Right ventricle myocardium superior (tissue), 1 donor: ENCODE data around the gene ANKRD42. TPM values are rescaled to one million over a fixed set of nuclear protein-coding genes. Genes with fewer than 3 reads are reported as not detected.
"Not testable (repeated sequence)": the region's sequence is repeated elsewhere in the genome, so short reads cannot be mapped to it uniquely, and the experiment has no call there.

Source experiments
- ATAC-seq: fragments of 200-7000 bp; cut with Tn5 transposase; one replicate; pipeline ENCODE4 v1.9.1; 2020; ENCODE audit warnings: mild to moderate bottlenecking; ENCODE audit not compliant: poor library complexity
- DNase-seq: peaks from one replicate; pipeline ENCODE4 v3.0.0-alpha.2; 2020
- intact Hi-C: fragments of 100-400 bp; cut with DNase I; formaldehyde crosslinking; loops from one replicate; pipeline ENCODE4 v1.11.2; 2022
- total RNA-seq: library from RNA; stranded (reverse); fragmentation: NEBNext Ultra II Directional; extraction: Animal tissue kit (Norgen Biotek cat#: 25700); gene quantifications from one replicate; pipeline ENCODE4 v1.2.1, GENCODE V29; 2021
- donor health status: DM: no; HTN: yes; CAD: no; lungs with severe emphysema.

ANKRD42 gene
- total RNA-seq, 1 donor from 2014 or later, result 3.9 TPM

DNA sequence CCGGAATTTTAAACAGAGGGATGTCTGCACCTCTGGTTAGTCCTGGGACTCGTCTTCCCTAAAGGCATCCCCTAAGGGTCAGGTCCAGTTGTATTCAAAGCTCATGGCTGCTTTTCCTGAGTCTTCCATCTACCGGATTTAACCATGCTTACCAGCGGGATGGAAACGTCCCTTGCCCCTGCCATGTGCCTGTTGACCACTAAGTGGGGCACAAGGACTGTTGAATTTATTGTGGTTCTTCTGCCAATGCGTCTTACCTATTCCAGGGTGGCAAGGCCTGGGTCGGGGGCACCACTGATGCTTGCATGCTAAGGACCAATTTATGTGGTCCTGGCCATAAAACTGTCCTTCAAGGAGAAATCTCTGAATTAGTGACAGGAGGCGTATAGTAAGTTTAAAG, 25.6 kb downstream of the ANKRD42 start:
- intact Hi-C loops, result no loop called here
- ATAC-seq (no peak), DNase-seq (no peak)

DNA sequence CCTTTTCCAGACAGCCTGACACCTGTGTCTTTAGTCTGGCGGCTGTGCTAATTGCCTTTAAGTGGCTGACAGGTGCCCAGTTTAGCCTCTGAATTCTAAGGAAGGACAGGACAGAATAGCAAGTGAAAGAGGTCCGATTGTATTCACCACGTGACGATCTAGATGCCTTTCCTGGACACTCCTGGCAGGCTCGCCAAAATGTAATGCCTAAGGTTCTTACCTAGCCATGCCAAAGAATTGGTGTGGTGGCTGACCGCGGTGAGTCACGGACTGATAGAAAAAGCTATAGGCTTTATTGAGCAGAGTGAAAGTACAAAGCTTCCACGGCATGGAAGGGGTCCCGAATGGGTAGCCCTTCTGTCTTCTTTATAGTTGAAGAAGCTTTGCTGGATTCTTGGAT, 26.7 kb downstream of the ANKRD42 start:
- DNase-seq (no peak), ATAC-seq (no peak)
- intact Hi-C loops, result no loop called here

DNA sequence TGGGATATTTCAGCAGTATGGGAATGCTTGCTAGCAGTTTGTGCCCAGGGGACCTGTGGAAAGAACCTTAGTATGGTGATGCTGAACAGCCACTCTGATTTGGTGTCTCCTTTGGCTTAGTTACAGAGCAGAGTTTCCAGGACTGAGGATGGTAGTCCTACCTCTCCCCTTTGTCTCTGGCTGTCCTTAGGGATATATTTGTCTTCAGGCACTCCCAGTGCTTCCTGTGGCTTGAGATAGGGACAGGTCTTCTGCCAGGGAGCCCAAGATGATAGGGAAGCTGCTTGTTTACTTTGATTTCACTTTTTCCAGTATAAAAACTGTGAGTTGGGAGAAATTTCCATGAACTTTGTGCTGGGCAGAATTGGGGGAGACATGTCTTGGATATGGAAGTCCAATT, 28.2 kb downstream of the ANKRD42 start:
- no peak for ATAC-seq
- no peak for DNase-seq
- intact Hi-C loops, result no loop called here

DNA sequence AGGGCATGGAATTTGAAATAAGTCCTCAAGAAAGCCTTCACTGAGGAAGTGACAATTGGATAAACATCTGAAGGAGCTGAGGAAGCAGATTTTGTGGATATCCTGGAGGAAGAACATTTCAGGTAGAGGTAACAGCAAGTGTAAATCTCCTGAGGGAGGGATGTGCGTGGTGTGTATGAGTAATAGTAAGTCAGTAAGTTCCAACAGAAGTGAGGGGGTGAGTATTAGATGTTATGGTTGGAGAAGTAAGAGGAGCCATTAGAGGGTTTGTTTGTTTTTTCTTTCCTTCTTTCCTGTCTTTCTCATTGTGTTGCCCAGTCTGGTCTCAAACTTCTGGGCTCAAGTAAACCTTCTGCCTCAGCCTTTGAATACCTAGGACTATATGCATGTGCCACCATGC, 29.0 kb downstream of the ANKRD42 start:
- ATAC-seq (no peak), DNase-seq (no peak)
- intact Hi-C loops, result no loop called here

DNA sequence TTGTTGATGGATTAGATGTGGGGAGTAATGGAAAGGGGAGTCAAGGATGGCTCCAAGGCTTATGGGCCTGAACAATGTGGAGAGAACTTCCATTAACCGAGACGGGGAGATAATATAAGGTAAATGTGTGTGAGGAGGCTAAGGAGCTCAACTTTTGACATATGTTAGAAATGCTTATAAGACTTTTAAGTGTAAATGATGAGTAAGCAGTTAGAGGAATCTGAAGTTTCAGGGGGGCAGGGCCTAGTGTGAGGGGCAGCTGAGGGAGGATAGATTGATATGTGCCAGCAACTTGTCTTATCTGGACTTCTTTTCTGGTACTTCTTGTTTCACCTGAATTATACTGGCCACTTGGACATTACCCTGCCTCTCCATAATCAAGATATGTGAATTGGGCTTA, 29.9 kb downstream of the ANKRD42 start:
- DNase-seq, result no peak
- intact Hi-C loops, result no loop called here
- no peak for ATAC-seq

DNA sequence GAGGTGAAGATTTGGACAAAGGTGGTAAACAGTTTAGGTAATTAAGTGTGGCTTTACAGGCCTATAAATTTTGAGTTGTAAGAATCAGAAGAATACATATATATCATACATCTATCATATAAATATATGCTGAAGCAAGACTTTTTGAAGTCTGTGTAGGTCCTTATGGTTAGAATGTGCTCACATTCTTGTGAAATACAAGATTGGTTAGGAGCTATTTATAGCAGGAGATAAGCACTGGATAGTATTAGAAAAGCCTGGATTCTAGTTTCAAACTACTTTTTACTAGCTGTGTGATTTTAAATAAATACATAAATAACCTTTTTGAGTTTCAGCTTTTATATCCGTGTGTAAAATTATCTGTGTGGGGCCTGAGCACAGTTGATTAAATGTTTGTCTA, 42.3 kb downstream of the ANKRD42 start:
- intact Hi-C loops, result no loop called here

DNA sequence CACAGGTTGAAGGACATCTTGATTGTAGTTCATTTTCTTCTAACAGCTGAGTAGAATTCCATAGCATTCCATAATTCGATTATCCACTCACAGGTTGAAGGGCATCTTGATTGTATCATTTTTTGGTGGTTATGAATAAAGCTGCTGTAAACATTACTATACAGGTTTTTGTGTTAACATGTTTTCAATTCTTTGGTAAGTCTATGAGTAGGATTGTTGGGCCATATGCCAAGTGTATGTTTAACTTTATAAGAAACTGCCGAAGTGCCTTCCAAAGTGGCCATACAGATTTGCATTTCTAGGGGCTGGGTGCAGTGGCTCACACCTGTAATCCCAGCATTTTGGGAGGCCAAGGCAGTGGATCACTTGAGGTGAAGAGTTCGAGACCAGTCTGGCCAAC, 44.6 kb downstream of the ANKRD42 start:
- ATAC-seq (no peak), DNase-seq (no peak)
- intact Hi-C loops, result no loop called here

More for the DNA sequence above, 42.3 kb downstream of the ANKRD42 start:
- ATAC-seq, result no peak
- no peak for DNase-seq

DNA sequence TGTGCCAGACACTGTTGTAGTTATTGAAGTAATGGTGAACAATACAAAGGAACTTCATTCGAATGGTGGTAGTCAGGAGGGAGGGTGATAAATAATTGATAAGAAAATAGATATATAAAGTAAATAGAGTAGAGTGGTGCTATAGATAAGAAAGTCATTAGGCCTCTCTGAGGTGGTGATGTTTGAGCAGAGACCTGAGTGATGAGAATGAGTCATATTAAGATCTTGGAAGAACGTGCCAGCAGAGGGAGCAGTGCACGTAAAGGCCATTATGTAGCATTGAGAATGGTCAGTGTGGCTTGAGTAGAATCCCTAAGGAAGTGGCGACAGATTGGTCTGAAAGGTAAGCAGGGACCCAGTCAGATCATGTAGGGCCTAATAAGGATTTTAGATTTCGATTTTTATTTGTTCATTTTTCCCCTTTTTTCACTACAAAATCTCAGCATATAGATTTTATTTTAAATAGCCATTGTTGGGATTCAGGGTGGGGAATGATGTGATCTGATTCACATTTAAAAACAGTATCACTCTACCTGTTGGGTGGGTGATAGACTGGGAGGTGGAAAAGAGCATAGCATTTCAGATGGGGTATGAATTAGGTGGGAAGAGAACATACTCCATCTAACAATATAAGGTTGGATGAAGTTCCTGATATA, 47.9 kb downstream of the ANKRD42 start:
- DNase-seq (no peak), ATAC-seq (peak; percentile 83)
- intact Hi-C loops, result no loop called here

DNA sequence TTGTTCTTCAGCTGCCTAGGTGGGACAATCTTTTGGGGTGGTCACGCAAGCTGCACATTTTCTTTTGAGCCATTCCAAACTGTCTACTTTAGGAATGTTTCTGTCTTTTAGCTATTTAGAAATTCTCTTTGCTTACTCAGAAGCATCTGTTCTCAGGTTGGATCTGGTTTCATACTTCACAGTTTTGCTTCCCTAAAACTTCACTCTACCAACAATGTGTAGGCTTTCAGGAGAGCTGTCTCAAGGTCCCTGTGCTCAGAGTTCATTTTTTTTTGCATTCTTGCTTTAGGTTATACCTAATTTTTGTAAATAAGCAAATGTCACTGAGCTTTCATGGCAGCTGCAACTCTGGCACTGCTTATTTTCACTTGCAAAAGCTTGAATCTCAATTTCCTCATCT, 55.9 kb downstream of the ANKRD42 start:
- intact Hi-C loops, result no loop called here
- no peak for ATAC-seq

DNA sequence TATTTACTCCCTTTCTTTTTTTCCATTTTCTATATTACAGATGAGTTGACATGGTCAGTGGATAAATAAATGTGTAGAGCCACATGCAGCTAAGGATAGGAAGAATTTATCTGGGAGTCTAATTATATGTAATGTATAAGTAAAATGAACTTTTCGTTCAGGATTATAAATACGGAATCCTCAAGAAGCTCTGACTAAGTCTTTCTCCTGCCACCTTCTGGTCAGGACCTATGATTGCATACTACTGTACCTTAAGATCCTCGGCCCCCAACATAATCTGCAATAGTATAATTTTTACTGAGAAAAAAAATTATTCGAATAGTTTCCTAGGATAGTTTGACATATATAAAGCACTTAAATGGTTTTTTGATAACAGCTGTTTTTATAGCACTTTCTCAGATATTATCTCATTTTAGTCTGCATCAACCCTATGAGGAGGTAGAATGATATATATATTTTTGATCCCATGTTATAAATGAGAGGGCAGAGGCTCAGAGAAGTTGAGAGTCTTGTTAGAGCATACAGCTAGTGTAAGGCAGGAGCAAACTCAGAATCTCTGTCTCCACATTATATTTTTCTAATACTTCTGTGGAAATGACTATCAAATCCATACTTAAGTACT, 56.6 kb downstream of the ANKRD42 start:
- ATAC-seq (peak; percentile 71), DNase-seq (no peak)
- intact Hi-C loops, result loop anchor here (5.0 kb wide), 1 partner anchor 338 kb away; no protein-coding TSS in a partner anchor

More for the DNA sequence above, 55.9 kb downstream of the ANKRD42 start:
- no peak for DNase-seq

DNA sequence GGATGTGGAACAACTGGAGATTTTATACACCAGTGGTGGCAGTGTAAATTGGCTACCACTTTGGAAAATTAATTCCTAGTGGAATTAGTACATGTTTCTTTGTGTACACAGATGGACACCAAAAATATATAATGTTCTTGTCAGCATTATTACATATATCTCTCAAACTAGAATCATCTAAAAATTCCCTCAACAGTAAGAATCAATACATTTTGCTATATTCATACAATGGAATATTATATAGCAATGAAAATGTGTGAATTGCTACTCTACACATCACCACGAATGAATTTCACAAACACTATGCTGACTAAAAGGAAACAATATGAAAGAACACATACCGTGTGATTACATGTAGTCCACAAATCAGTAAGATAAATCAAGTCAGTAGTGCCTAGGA, 58.8 kb downstream of the ANKRD42 start:
- intact Hi-C loops, result loop anchor here (5.0 kb wide), 1 partner anchor 340 kb away; no protein-coding TSS in a partner anchor
- DNase-seq (no peak), ATAC-seq (no peak)

DNA sequence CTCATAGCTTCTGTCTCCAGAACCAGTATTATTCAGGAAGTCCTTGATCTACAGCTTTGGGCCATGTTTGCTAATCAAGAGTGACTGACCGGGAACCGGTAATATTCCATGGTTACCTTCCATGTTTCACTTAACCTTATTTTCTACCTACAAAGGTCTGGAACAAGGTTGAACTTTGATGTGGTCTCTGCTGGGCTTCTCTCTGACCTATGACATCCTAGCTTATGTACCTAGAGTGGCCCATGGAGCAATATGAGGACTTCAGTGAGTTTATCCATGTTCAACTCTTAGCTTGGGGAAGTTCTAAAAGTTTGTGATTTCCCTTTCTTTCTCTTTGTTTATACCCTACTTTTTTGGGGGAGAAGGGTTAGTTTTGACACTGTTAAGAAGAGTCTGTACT, 59.4 kb downstream of the ANKRD42 start:
- DNase-seq (no peak), ATAC-seq (no peak)
- intact Hi-C loops, result loop anchor here (5.0 kb wide), 1 partner anchor 341 kb away; no protein-coding TSS in a partner anchor

DNA sequence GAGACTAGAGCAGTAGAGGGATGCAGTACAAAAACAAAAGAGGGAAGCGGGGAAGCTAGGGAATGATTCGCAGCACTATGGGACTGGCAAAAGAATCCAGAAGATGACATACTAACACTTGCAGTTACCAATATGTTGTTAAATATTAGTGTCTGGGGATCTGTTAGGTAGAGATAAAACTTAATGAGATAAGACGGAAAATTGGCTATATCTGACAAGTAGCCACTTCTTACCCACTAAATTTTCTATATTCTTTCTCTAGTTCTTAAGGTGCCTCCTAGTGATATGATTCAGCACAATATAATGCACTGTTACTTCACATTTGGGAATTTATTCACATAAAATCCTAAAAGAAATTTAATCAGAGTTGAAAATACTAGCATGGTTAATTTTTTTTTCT, 61.9 kb downstream of the ANKRD42 start:
- DNase-seq (no peak), ATAC-seq (no peak)
- intact Hi-C loops, result no loop called here

DNA sequence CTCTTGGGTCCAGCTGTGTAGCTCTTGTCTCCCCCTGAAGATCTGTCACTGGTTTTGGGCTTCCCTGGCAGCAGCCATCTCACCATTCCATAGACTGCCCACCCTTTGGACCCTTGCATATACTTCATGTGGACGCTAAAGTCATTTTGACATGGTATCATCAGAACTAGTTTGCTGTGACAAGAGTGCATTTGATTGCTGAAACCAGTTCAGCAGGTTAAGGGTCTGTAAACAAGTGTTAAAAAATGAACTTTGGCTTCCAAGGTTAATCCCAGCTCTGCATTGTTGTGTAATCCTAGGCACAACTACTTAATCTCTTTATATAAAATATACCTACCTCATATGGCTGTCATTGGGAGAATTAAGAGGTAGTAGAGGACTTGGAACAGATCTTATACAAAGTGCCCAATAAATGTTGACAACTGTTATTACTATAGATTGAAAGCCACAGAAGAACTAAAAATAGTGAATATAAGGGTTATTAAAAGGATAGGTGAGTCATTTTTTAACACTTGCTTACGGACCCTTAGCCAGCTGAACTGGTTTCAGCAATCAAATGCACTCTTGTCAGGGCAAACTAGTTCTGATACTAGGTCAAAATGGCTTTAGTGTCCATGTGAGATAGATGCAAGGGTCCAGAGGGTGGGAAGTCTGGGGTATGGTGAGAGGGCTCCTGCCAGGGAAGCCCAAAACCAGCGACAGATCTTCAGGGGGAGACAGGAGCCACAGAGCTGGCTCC, 63.3 kb downstream of the ANKRD42 start:
- intact Hi-C loops, result no loop called here
- DNase-seq (no peak), ATAC-seq (no peak)

DNA sequence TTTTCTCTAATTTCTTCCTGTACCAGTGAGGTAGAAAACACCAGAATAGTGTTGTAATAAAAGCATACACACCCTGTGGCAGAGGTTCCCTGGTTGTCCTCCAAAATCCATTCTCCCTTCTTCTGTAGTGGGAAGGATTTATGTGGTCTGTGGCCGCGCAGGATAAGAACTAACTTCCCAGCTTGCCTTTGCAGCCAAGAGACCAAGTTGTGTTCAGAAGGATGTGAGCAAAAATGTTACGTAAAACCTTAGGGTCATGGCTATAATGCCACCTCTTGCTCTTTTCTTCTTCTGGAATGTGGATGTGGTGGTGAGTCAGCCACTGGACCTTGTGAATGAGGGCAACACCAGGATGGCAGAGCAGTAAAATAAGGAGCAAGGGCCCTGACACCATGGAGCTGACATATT, 64.3 kb downstream of the ANKRD42 start:
- ATAC-seq, result no peak
- intact Hi-C loops, result no loop called here
- no peak for DNase-seq

DNA sequence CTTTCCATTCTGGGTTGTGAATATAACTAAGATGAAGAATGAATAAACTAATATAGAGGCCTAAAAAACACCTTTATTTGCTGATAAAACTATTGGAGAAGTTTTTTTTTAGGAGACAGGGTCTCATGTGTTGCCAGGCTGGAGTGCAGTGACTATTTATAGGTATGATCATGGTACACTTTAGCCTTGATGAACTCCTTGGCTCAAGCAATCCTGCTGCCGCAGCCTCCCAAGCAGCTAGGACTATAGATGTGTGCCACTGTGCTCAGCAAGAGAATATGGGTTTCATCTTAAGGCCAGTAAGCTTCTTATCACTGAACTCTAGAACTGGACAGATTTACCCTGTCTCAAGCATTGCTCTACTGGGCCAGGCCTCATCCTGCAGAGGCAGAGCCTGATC, 66.0 kb downstream of the ANKRD42 start:
- intact Hi-C loops, result no loop called here
- DNase-seq (no peak), ATAC-seq (peak; percentile 95)

DNA sequence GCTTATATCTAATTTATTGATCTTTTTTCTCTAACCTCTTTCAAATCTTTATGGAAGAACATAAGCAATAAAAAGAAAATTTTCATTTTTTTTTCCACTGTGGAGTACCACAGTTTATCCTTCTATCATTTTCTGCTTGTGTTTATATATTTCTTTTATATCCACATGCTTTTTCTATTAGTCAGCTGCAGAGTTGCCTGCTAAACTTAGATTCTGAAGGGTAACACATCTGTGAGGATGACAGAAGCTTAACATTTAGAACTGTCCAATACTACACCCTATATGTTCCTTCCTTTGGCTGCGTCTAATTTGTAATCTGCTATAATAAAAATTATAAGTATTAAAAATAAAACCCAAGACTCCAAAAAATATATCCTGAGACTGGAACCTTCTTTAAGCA, 71.8 kb downstream of the ANKRD42 start:
- DNase-seq, result no peak
- no peak for ATAC-seq
- intact Hi-C loops, result no loop called here

DNA sequence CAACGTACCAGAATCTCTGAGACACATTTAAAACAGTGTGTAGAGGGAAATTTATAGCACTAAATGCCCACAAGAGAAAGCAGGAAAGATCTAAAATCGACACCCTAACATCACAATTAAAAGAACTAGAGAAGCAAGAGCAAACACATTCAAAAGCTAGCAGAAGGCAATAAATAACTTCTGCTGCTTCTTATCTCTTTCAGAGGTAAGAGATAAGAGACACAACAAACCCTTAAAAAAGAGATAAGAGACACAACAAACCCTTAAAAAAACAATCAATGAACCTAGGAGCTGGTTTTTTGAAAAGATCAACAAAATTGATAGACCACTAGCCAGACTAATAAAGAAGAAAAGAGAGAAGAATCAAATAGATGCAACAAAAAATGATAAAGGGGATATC, 75.6 kb downstream of the ANKRD42 start:
- intact Hi-C loops, DNase-seq, ATAC-seq: not testable (repeated sequence)

DNA sequence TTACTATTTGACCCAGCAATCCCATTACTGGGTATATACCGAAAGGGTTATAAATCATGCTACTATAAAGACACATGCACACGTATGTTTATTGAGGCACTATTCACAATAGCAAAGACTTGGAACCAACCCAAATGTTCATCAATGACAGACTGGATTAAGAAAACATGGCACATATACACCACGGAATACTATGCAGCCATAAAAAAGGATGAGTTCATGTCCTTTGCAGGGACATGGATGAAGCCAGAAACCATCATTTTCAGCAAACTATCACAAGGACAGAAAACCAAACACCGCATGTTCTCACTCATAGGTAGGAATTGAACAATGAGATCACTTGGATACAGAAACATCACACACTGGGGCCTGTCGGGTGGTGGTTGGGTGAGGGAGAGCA, 78.2 kb downstream of the ANKRD42 start:
- DNase-seq, ATAC-seq, intact Hi-C loops: not testable (repeated sequence)

DNA sequence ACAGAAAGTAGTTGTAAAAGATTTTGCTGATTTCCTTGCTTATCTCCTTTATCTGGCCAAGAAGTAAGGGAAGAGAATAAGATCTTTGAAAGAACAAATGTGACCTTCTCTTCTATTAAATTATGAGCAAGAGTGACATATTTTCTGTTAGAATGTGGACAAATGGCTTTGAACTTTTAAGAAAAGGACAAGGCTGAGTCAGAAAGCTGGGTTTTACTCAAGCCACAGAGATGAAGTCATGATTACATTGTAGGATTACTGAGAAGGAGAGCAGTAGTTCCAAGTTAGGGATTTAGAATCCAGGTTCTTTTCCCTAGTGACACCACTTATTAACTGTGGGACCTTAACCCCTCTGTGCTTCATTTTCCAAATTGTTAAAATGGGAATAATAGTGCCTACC, 79.1 kb downstream of the ANKRD42 start:
- ATAC-seq (no peak), DNase-seq (no peak)
- intact Hi-C loops, result no loop called here
